D341Med (cell line): Measurements from ENCODE around the gene CASR.

Experiments
- DNase-seq: peaks from one replicate; pipeline ENCODE4 v3.0.0; 2012; ENCODE audit warnings: low spot score

The CASR gene

GRCh38 chr3:122214711-122215110 lies 31.2 kb downstream of the CASR start:
- DNase-seq: no peak

DNA sequence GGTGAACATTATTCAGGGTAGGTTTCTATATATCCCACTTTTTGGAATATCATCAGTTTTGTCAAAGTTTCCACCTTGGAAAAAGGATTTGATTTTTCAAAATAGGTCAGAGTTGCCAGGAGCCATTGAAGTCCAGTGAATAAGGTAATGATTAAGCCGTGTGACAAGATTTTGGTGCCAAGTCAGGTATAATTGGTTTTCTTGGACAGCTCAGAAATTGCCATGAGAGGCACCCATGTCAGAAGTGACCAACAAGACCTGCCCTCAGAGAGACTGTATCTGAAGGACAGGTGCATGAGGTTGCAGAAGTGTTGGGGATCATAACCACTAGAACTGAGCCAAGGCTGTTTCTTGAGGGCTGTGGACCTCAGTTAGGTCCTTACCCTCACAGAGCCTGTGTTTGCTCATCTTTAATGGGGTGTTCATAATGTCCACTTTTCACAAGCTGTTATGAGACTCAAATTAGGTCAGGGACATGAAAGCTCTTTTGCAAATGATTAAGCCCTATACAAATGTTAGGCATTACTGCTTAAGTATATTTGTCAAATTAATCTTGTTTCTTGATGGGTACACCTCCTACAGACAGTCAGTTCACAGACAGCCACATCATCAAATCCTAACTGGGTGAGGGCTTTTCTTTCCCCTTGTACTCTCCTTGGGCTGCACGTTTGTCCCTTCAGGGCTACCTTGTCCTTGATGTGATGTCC lies 32.3 kb downstream of the CASR start:
- no peak for DNase-seq

DNA sequence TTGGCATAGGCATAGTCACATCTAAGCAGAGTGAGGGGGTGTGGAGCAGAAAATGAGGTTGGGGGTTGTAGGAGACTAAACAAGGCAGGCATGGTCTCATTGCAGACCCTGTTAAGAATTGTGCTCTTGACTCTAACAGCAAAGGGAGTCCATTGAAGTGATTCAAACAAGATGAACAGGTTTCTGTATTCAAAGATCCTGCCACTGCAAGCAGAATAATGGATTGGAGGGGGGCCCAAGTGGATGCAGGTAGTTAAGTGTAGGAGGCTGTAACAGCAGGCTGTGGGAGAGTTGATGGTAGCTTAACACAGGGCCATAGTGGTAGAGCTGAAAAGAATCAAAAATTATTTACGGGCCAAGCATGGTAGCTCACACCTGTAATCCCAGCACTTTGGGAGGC lies 34.4 kb downstream of the CASR start:
- DNase-seq: no peak

DNA sequence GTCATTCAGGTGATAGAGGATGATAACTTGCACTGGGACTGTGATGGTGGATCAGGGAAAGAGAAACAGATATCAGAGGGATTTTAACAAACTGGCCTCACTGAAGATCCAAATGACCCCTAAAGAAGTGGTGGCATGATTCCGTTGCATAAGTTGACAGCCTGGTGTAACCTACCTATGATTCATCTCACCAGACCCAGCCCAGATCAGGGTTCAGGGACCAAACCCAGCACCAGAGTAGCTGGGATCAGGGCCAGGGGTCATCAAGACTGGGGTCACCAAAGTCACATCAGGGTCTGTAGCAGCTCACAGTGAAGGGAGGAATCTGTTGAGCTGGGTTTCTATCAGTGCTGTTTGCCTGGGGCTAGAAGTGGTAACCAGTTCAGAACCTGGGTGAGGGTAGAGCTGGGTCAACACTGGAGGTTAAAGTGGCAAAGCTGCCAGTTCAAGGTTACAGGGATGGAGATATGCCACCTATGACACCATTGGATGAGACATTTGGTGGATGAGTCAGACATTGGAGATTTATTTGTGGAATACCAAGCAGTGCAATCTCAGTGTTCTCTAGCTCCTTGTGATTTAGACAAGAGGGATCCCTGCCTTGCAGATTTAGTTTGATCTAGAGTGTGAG lies 35.9 kb downstream of the CASR start:
- no peak for DNase-seq

DNA sequence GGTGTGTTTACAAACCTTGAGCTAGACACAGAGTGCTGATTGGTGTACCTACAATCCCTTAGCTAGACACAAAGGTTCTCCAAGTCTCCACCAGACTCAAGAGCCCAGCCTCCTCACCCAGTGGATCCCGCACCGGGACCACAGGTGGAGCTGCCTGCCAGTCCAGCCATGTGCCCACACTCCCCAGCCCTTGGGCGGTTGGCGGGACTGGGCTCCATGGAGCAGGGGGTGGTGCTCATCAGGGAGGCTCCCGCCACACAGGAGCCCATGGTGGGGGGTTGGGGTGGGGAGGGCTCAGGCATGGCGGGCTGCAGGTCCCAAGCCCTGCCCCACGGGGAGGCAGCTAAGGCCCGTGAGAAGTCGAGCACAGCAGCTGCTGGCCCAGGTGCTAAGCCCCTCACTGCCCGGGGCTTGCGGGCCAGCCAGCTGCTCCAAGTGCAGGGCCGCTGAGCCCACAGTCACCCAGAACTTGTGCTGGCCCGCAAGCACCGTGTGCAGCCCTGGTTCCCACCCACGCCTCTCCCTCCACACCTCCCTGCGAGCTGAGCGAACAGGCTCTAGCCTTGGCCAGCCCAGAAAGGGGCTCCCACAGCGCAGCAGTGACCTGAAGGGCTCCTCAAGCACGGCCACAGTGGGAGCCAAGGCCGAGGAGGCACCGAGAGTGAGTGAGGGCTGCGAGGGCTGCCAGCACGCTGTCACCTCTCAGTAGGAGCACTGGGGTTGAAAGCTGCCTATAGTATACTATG lies 43.7 kb downstream of the CASR start:
- no peak for DNase-seq

- DNase-seq: no peak
These were observed 46.7 kb downstream of the CASR start for GRCh38 chr3:122230174-122230573.

GRCh38 chr3:122231465-122232157 lies 48.1 kb downstream of the CASR start:
- DNase-seq: no peak

DNA sequence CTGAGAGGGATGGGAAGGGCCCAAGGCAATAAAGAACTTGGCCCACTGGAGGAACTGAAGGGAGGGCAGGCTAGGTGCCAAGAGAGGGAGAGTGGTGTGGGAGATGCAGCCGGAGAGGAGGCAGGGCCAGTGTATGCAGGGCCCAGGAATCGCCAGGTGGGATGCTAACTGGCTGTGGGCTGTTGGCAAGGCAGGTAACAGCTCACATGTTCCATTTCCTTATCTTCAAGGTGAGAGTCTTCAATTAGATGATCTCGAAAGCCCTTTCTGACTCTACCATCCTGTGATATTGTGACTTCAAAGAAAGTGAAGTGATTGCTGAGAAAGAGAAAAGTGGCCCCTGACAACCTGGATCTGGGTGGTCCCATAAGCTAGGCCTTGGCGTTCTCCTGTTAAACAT lies 49.0 kb downstream of the CASR start:
- no peak for DNase-seq

GRCh38 chr3:122233101-122233952 lies 49.9 kb downstream of the CASR start:
- no peak for DNase-seq

DNA sequence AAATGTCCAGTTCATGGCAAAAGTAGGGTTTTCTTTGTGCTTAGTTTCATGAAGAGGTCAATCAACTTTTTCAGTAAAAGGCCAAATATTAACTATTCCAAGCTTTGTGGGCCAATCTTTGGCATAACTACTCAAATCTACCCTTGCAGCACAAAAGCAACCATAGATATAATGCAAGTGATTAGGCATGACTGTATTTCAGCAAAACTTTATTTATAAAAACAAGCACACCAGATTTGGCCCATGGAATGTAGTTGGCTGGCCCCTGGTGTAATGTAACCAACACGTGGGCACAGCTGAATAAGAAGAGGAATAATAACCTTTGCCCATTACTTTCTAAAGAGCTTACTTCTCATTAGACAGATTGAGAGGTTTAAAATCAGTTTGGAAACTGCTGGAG lies 50.6 kb downstream of the CASR start:
- DNase-seq: no peak

DNA sequence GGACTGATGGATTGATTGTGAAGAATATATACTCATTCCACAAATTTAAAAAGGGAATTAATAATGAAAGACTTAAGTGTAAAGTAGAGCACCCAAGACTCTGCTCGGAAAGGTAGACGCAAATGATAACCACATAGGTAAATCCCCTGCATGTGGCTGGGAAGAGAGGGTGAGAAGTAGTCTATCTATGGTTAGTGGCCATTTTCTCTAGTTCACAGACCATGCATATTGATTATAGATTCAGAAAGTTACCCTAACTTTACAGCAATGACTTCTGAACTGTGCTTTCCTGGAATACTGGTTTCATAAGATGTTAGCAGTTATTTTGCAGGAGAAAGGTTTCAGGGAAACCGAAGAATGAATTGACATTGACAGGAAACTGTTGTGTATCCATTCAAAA lies 51.7 kb downstream of the CASR start:
- DNase-seq: no peak

DNA sequence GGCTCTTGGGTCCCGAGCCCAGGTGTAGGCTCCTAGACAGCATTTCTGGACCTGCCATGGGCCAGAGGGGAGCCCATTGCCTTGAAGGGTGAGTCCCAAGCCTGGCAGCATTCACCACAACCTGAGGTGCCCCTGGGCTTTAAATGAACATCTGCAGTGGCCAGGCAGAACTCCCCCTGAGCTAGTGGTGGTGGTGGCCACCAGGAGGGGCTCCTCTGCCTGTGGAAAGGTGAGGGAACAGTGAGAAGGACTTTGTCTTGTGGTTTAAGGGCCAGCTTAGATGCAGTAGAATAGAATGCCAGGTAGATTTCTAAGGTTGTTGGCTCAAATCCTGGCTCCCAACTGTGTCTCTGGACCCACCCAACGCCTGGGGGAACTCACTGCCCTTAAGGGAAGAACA lies 55.6 kb downstream of the CASR start:
- DNase-seq: no peak

- no peak for DNase-seq
These were observed 62.2 kb downstream of the CASR start for GRCh38 chr3:122245513-122246174.

GRCh38 chr3:122246199-122246598 lies 62.7 kb downstream of the CASR start:
- no peak for DNase-seq

DNA sequence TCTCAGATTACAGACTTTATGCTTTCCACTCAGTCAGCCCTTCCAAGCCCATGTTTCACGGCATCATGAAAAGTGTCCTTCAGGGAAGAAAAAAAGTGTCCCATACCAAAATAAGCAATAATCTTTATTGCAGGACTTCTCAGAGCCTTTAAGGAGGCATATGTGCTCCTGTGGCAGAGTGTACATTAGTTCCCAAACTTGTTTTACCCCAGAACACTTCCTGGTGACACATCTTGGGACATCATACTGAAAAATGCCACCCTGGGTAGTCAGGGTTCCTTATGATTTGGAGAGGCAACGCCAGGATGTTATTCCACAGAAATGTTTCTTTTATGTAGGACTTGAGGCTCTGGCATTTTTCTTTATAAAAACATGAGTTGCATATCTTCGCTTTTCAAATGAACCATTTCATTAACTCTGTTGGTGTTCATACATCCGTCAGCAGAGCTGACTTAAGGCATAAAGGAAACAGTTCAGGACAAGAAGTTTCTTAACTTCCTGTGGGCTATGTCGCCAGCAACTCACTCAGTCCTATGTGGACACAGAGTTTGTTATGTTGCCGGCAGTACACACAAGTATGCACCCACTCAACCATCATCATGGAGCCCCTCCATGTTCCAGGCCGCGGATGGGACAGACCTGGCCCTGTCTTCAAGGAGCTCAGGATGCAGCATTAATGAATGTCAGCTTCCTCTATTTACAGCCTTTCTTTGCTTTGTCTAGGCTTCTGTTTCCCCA lies 63.8 kb downstream of the CASR start:
- no peak for DNase-seq

DNA sequence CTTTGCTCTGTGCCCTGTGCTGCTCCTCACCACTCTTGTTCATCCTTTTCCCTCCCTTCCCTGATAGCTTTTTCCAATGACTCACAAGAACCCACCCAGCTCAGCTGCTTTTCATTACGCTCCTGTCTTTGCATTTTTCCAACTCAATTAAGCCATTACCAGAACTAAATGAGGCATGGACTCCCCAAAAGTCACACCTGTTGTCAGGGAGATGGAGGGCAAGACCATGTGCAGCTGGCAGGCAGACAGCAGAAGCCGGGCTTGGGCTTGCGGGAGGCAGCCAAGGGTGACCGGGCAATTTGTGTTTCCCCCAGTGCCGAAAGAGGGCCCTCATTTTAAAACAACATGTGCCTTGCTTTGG lies 64.3 kb downstream of the CASR start:
- no peak for DNase-seq

GRCh38 chr3:122251428-122251827 lies 68.0 kb downstream of the CASR start:
- DNase-seq: no peak

GRCh38 chr3:122253581-122253980 lies 70.1 kb downstream of the CASR start:
- DNase-seq: no peak

DNA sequence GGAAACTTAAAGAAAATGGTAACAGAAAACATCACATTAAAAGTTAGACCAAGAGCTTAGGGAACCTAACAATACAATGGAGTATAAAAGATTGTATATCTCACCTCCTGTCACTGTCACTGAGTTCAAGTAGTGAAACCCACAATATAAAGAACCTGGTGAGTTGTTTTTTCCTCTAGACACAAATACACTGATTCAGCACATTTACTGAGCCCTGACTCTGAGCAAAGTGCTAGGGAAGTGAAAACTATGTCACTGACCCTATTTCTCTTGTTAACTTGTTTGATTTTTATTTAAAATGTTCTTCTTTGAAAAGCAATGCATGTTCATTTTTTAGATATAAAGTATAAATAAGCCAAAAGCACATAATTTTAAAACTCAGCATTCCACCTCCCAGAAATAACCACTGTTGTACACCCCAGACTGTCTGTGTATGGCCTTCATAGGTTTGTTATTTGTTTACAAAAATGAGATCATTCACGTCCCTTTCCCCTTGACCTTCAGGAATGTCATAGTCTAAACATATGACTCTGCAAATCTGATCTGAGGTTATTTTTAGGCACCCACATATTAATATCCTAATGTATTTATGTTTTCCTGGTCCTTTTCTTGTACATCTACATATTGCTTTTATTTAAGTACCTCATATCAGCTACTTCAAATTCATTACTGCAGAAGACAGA lies 72.4 kb downstream of the CASR start:
- no peak for DNase-seq
